Tibial nerve (tissue), 4 donors: Measurements from ENCODE around the gene MED15. TPM values are rescaled to one million over a fixed set of nuclear protein-coding genes. Genes with fewer than 3 reads are reported as not detected.

Source experiments
- DNase-seq, 2 donors: peaks; one replicate each; pipeline ENCODE4 v3.0.0-alpha.2; 2019; ENCODE audit warnings: low spot score in 2 of 2
- H3K27ac ChIP-seq, 4 donors: fragments of 200-600 bp; sonication (generic) in 3 of 4; one replicate each; pipeline ENCODE4 v1.5.1; 2017 to 2019; ENCODE audit warnings: mild to moderate bottlenecking in 1 of 4
- H3K27me3 ChIP-seq, 2 donors: fragments of 200-600 bp; sonication (generic) in 1 of 2; one replicate each; pipeline versions ENCODE4 v1.5.1 to v1.6.0; 2017 to 2019
- H3K36me3 ChIP-seq, 3 donors: fragments of 200-600 bp; sonication (generic); one replicate each; pipeline ENCODE4 v1.5.1; 2018 to 2019
- H3K4me1 ChIP-seq, 4 donors: fragments of 200-600 bp; sonication (generic) in 3 of 4; one replicate each; pipeline ENCODE4 v1.5.1; 2017 to 2019
- H3K4me3 ChIP-seq, 4 donors: fragments of 200-600 bp; sonication (generic) in 3 of 4; one replicate each; pipeline ENCODE4 v1.5.1; 2017 to 2019; ENCODE audit warnings: mild to moderate bottlenecking in 1 of 4, moderate library complexity in 1 of 4
- H3K9me3 ChIP-seq, 4 donors: fragments of 200-600 bp; sonication (generic) in 3 of 4; one replicate each; pipeline ENCODE4 v1.5.1; 2017 to 2019
- EP300 ChIP-seq, 2 donors: sonication (generic); formaldehyde crosslinking; IDR thresholded peaks; one replicate each; pipeline ENCODE4 v1.6.1; 2017; ENCODE audit warnings: antibody characterized with exemption in 2 of 2, mild to moderate bottlenecking in 1 of 2
- POLR2A ChIP-seq, 2 donors: fragments of 450-650 bp; IDR thresholded peaks; one replicate each; pipeline ENCODE4 v1.6.1; 2017; ENCODE audit warnings: antibody characterized with exemption in 2 of 2, mild to moderate bottlenecking in 2 of 2, moderate library complexity in 2 of 2
- WGBS, 2 donors: methylation state at CpG; one replicate each; pipeline ENCODE4 v1.1.5; 2018; 5-methylcytosine and 5-hydroxymethylcytosine counted together
- total RNA-seq, 4 donors: library from RNA; depleted of rRNA; stranded (reverse); fragments of >200 nt; gene quantifications; one replicate each; pipeline ENCODE4 v1.1.0, GENCODE V29; 2016
- TF ChIP-seq, protein P1 (sequence below), 5 experiments: fragments of 200-600 bp in 3 of 5; fragments of 450-650 bp in 2 of 5; sonication (generic) in 3 of 5; IDR thresholded peaks; one replicate each; pipeline ENCODE4 v1.5.1; 2016 to 2019; ENCODE audit warnings: antibody characterized with exemption in 5 of 5, mild to moderate bottlenecking in 3 of 5, moderate library complexity in 2 of 5

Gene MED15
- total RNA-seq, 4 donors from 2014 or later = 49.2 to 147 (median 102) TPM

DNA sequence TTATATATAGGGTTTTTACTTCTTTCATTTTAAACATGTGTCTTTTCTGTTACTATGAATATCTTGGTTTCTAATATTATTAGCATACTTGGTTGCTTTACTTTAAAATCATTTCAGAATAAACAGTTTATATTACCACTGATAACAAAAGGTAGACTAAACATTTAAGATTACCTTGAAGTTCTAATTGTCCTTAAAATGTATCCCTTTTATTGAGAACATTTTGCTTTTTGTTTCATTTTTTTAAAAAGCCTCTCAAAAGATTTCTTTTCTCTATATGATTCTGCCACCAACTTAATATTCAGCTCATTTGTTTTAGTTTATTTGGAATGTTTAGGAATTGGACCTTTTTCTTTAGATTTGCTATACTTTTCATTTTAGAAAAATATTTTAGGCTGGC, 39.6 kb downstream of the MED15 start:
- Histone ChIP-seq H3K27ac (peak overlapping the region in 2 of 4 donors; percentile 64 to 75), H3K4me3 (no peak overlapping the region)

DNA sequence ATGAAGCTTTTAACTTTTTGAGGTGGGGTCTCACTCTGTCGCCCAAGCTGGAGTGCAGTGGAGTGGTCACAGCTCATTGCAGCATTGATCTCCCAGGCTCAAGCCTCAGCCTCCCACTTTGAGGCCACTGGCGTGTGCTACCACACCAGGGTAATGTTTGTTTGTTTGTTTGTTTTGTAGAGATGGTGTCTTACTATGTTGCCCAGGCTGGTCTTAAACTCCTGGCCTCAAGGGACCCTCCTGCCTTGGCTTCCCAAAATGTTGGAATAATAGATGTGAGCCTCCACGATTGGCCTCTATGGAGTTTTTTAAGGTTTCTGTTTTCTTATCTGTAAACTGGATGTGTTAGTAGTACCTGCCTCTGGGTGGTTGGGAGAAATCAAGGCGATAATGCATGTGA, 41.4 kb downstream of the MED15 start:
- DNase-seq = no peak
- Histone ChIP-seq H3K9me3 (no peaks in the 10 kb centered on the region), H3K27ac (peak overlapping the region in 2 of 4 donors; percentile 93 to 97), H3K4me3 (no peak overlapping the region), H3K4me1 (peaks cover 0 to 83% (median 61%) of the 10 kb centered on the region in 4 donors), H3K36me3 (peaks cover 0 to 18% (median 0%) of the 10 kb centered on the region in 3 donors), H3K27me3 (no peaks in the 10 kb centered on the region)
- 87 to 92% methylated on average over 4 of the region's 4 CpGs for WGBS, 2 donors
- no peak for TF ChIP-seq EP300 (IDR thresholded peaks at IDR 0.05)
- TF ChIP-seq, protein P1, sequence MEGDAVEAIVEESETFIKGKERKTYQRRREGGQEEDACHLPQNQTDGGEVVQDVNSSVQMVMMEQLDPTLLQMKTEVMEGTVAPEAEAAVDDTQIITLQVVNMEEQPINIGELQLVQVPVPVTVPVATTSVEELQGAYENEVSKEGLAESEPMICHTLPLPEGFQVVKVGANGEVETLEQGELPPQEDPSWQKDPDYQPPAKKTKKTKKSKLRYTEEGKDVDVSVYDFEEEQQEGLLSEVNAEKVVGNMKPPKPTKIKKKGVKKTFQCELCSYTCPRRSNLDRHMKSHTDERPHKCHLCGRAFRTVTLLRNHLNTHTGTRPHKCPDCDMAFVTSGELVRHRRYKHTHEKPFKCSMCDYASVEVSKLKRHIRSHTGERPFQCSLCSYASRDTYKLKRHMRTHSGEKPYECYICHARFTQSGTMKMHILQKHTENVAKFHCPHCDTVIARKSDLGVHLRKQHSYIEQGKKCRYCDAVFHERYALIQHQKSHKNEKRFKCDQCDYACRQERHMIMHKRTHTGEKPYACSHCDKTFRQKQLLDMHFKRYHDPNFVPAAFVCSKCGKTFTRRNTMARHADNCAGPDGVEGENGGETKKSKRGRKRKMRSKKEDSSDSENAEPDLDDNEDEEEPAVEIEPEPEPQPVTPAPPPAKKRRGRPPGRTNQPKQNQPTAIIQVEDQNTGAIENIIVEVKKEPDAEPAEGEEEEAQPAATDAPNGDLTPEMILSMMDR (IDR thresholded peaks at IDR 0.05) = no peak
- TF ChIP-seq POLR2A (IDR thresholded peaks at IDR 0.05) = no peak

More for the DNA sequence above, 39.6 kb downstream of the MED15 start:
- Histone ChIP-seq H3K4me1 (peaks cover 0 to 66% (median 44%) of the 10 kb centered on the region in 4 donors), H3K36me3 (peaks cover 0 to 21% (median 0%) of the 10 kb centered on the region in 3 donors), H3K27me3 (no peaks in the 10 kb centered on the region), H3K9me3 (no peaks in the 10 kb centered on the region)
- no peak for DNase-seq
- TF ChIP-seq POLR2A (IDR thresholded peaks at IDR 0.05) = no peak

DNA sequence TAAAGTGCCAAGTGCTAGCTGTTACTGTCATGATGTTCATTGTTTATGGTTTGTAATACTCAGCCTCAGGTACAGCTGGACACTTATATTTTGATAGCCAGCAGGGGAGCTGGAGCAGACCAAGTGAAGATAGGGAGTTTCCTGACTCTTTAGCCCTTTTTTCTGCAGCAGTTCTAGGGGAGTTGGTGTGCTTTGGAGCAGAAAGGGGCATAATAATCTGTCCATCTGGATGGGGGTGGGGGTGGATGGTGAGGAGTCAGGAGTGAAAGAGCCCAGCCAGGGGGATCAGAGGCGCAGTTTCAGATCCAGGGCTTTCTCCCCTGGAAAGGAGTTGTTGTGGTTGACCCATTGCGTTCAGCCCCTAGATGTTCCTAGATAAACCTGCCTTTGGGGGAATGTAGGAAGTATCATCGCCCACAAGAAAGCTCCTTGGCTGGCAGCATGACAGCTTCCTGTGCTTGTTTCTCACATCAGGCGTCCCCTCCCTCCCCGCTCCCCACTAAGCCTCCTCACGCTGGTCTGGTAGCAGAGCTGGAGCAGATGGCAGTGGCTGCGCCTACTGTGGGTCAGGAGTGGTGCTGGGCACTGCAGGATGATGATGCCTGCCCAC, 41.9 kb downstream of the MED15 start:
- no peak for DNase-seq
- peak overlapping the region; percentile 76 to 97 (median 86) for H3K27ac ChIP-seq

DNA sequence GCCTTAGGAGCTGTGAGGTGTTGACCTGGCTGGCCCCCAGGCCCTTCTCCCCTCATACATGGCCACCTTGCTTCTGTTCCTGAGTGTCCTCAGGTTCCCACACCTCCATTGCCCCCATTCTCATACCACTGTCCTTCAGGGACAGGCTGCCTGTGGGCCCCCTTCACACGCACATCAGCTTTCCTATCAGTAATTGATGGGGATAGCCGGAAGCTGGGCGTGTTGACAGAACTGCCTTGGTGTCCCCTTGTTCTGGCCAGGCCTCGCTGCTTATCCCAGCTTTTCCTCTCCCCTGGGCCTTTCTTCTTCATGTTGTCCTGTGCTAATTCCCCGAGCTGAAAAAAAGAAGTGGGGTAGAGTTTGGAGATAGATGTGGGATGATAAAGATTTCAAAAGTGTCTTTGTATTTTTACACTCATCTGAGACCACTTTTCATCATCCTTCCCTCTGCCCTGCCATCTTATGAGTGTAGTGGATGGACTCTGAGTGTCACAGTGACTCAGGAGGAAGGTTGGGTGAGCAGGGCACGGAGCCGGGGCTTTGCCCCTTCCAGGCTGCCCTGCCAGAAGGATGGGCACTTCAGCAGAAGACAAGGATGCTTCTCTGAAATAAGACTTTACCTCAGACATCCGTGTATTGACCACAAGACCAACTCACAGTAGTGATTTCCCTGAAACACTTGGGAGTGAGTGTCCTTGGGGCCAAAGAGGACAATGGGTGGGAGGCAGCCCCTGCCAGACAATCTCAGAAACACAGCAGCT, 42.8 kb downstream of the MED15 start:
- peaks cover 0 to 98% (median 69%) of the 10 kb centered on the region in 4 donors for H3K4me1 ChIP-seq

More for the DNA sequence above, 41.9 kb downstream of the MED15 start:
- Histone ChIP-seq H3K4me3 (no peak overlapping the region), H3K9me3 (no peaks in the 10 kb centered on the region), H3K4me1 (peaks cover 0 to 89% (median 65%) of the 10 kb centered on the region in 4 donors), H3K36me3 (peaks cover 0 to 21% (median 0%) of the 10 kb centered on the region in 3 donors), H3K27me3 (no peaks in the 10 kb centered on the region)
- TF ChIP-seq, protein P1 (IDR thresholded peaks at IDR 0.05) = no peak
- TF ChIP-seq EP300 (IDR thresholded peaks at IDR 0.05) = no peak
- no peak for TF ChIP-seq POLR2A (IDR thresholded peaks at IDR 0.05)
- WGBS, 2 donors = 58 to 72% methylated on average over 7 of the region's 7 CpGs

DNA sequence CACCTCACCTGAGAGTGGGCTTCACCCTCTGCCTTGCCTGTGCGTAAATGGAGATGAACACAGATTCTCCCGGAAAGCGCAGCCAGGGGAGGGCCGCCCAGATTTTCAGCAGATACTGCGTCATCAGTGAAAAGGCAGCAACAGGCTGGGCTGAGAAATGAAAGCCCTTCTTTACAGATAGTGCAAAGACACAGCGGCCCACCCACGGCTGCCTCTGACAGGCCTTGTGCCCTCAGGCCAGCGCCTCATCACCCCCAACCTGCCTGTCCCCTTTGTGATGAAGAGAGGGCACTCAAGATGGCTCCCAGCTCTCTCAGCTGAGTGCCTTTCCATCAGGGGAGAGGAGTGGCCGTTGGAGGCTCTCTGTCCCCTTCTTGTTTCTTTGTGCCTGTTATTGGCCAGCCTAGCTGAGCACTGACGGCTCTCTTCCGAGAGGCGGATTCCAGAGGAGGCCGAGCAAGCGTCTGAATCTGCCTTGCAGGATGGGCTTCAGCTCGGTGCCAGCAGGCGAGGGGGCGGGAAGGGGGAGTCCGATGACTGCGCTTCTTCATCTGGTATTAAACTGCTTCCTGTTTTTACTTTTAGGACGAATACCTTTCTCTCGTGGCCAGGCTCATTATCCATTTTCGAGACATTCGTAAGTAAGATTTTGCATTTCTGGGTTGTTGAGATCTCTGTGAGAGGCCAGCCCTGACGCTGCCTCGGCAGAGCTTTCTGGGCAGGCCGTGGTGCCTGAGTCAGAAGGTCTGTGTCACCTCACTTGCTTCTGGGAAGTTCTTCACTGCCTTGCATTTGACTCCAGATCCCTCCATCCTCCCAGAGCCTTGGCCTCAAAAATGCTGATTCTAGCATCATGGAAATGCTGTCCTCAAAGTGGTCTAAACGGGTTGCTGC, 43.7 kb downstream of the MED15 start:
- TF ChIP-seq POLR2A (IDR thresholded peaks at IDR 0.05) (peak in 1 of 2 donors; percentile 16), EP300 (IDR thresholded peaks at IDR 0.05) (peak in 1 of 2 donors; percentile 31)
- TF ChIP-seq, protein P1 (IDR thresholded peaks at IDR 0.05) = peak in 1 of 5 experiments; percentile 9
- 24% methylated on average over 27 of the region's 27 CpGs for WGBS, 2 donors
- Histone ChIP-seq H3K9me3 (no peaks in the 10 kb centered on the region), H3K4me3 (peak overlapping the region in 1 of 4 donors; percentile 2), H3K36me3 (peaks cover 0 to 31% (median 10%) of the 10 kb centered on the region in 3 donors), H3K4me1 (peaks cover 0 to 95% (median 65%) of the 10 kb centered on the region in 4 donors), H3K27ac (peak overlapping the region; percentile 76 to 97 (median 86)), H3K27me3 (no peaks in the 10 kb centered on the region)
- no peak for DNase-seq

More for the DNA sequence above, 42.8 kb downstream of the MED15 start:
- Histone ChIP-seq H3K27me3 (no peaks in the 10 kb centered on the region), H3K4me3 (no peak overlapping the region), H3K36me3 (peaks cover 0 to 22% (median 6%) of the 10 kb centered on the region in 3 donors), H3K9me3 (no peaks in the 10 kb centered on the region), H3K27ac (peak overlapping the region; percentile 76 to 97 (median 86))
- 81 to 83% methylated on average over 8 of the region's 8 CpGs for WGBS, 2 donors
- TF ChIP-seq POLR2A (IDR thresholded peaks at IDR 0.05) = no peak
- TF ChIP-seq, protein P1 (IDR thresholded peaks at IDR 0.05) = no peak
- no peak for TF ChIP-seq EP300 (IDR thresholded peaks at IDR 0.05)
- DNase-seq = no peak
